ENCODE measurements around the gene HBE1.

The HBE1 gene

GRCh38 chr11:5242208-5242607 lies 27.5 kb downstream of the HBE1 start:
- Histone ChIP-seq H3K4me3 (ENCODE audit: low read depth, low read length) (no peak overlapping the region), H3K27ac (ENCODE audit: low read depth, low read length) (no peak overlapping the region), H3K9ac (ENCODE audit: low read length) (no peak overlapping the region), H3K27me3 (ENCODE audit: control insufficient read depth, insufficient read depth, low read length) (no peaks in the 10 kb centered on the region), H3K36me3 (ENCODE audit: control insufficient read depth, insufficient read depth, low read length) (no peaks in the 10 kb centered on the region), H3K4me1 (ENCODE audit: control insufficient read depth, insufficient read depth, low read length) (no peaks in the 10 kb centered on the region), H3K9me3 (ENCODE audit: control insufficient read depth, insufficient read depth, low read depth, low read length) (no peaks in the 10 kb centered on the region)

- Histone ChIP-seq H3K9me3 (ENCODE audit: control insufficient read depth, insufficient read depth, low read depth, low read length) (no peaks in the 10 kb centered on the region), H3K36me3 (ENCODE audit: control insufficient read depth, insufficient read depth, low read length) (no peaks in the 10 kb centered on the region), H3K9ac (ENCODE audit: low read length) (no peak overlapping the region), H3K27ac (ENCODE audit: low read depth, low read length) (no peak overlapping the region), H3K27me3 (ENCODE audit: control insufficient read depth, insufficient read depth, low read length) (no peaks in the 10 kb centered on the region), H3K4me1 (ENCODE audit: control insufficient read depth, insufficient read depth, low read length) (no peaks in the 10 kb centered on the region), H3K4me3 (ENCODE audit: low read depth, low read length) (no peak overlapping the region)
These were observed 28.3 kb downstream of the HBE1 start for GRCh38 chr11:5241458-5241857.

DNA sequence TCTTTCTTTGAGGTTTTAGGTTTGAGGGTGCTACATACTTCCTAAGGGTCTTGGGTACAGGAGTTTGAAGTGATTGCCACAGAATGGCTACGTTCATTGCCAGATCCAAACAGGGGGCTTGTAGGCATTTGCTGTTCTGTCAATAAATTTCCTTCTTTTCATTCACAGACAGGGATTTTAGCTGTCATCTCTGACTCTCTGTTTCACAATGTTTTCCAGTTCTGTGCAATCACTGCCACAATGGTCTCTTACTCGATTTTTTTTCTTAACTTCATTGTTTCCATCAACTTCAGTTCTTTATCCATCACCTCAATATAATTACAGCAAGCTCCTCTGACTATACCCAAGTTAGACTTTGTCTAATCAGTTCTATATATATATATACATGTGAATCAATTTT lies 29.3 kb downstream of the HBE1 start:
- no peak overlapping the region for H3K9ac ChIP-seq (ENCODE audit: low read length)
- H3K27me3 ChIP-seq (ENCODE audit: control insufficient read depth, insufficient read depth, low read length), result no peaks in the 10 kb centered on the region
- H3K36me3 ChIP-seq (ENCODE audit: control insufficient read depth, insufficient read depth, low read length), result no peaks in the 10 kb centered on the region
- no peaks in the 10 kb centered on the region for H3K4me1 ChIP-seq (ENCODE audit: control insufficient read depth, insufficient read depth, low read length)
- H3K27ac ChIP-seq (ENCODE audit: low read depth, low read length), result no peak overlapping the region
- no peak overlapping the region for H3K4me3 ChIP-seq (ENCODE audit: low read depth, low read length)
- H3K9me3 ChIP-seq (ENCODE audit: control insufficient read depth, insufficient read depth, low read depth, low read length), result no peaks in the 10 kb centered on the region

- Histone ChIP-seq H3K27me3 (ENCODE audit: control insufficient read depth, insufficient read depth, low read length) (no peaks in the 10 kb centered on the region), H3K4me1 (ENCODE audit: control insufficient read depth, insufficient read depth, low read length) (no peaks in the 10 kb centered on the region), H3K36me3 (ENCODE audit: control insufficient read depth, insufficient read depth, low read length) (no peaks in the 10 kb centered on the region), H3K9me3 (ENCODE audit: control insufficient read depth, insufficient read depth, low read depth, low read length) (no peaks in the 10 kb centered on the region), H3K4me3 (ENCODE audit: low read depth, low read length) (no peak overlapping the region), H3K27ac (ENCODE audit: low read depth, low read length) (no peak overlapping the region), H3K9ac (ENCODE audit: low read length) (no peak overlapping the region)
These were observed 29.7 kb downstream of the HBE1 start for GRCh38 chr11:5240056-5240455.

GRCh38 chr11:5239046-5239445 lies 30.7 kb downstream of the HBE1 start:
- no peaks in the 10 kb centered on the region for H3K4me1 ChIP-seq (ENCODE audit: control insufficient read depth, insufficient read depth, low read length)
- no peak overlapping the region for H3K4me3 ChIP-seq (ENCODE audit: low read depth, low read length)
- H3K27me3 ChIP-seq (ENCODE audit: control insufficient read depth, insufficient read depth, low read length), result no peaks in the 10 kb centered on the region
- no peaks in the 10 kb centered on the region for H3K9me3 ChIP-seq (ENCODE audit: control insufficient read depth, insufficient read depth, low read depth, low read length)
- H3K27ac ChIP-seq (ENCODE audit: low read depth, low read length), result no peak overlapping the region
- no peak overlapping the region for H3K9ac ChIP-seq (ENCODE audit: low read length)
- H3K36me3 ChIP-seq (ENCODE audit: control insufficient read depth, insufficient read depth, low read length), result no peaks in the 10 kb centered on the region

DNA sequence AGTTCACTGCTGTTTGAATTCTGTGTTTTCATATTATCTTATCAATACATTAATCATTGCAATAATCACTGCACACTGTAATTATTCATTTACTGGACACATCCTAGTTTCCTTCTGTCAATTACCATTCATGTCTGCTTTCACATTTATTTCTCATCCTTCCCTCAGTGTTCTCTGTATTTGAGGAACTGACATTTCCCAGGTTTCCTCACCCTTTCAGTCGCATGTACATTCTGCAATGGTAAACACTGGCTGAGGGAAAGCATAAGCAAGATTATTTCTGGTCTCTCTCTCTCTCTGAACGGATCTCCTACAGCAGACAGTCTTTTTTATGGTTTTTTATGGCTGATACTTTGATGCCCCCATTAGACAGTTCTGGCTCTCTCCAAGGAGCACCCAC lies 31.3 kb downstream of the HBE1 start:
- Histone ChIP-seq H3K4me3 (ENCODE audit: low read depth, low read length) (no peak overlapping the region), H3K9me3 (ENCODE audit: control insufficient read depth, insufficient read depth, low read depth, low read length) (no peaks in the 10 kb centered on the region), H3K36me3 (ENCODE audit: control insufficient read depth, insufficient read depth, low read length) (no peaks in the 10 kb centered on the region), H3K27ac (ENCODE audit: low read depth, low read length) (no peak overlapping the region), H3K9ac (ENCODE audit: low read length) (no peak overlapping the region), H3K4me1 (ENCODE audit: control insufficient read depth, insufficient read depth, low read length) (no peaks in the 10 kb centered on the region), H3K27me3 (ENCODE audit: control insufficient read depth, insufficient read depth, low read length) (no peaks in the 10 kb centered on the region)

GRCh38 chr11:5237420-5237819 lies 32.3 kb downstream of the HBE1 start:
- H3K27me3 ChIP-seq (ENCODE audit: control insufficient read depth, insufficient read depth, low read length), result no peaks in the 10 kb centered on the region

GRCh38 chr11:5235364-5236095 lies 34.2 kb downstream of the HBE1 start:
- no peak overlapping the region for H3K9ac ChIP-seq (ENCODE audit: low read length)
- H3K4me1 ChIP-seq (ENCODE audit: control insufficient read depth, insufficient read depth, low read length), result no peaks in the 10 kb centered on the region
- no peak overlapping the region for H3K4me3 ChIP-seq (ENCODE audit: low read depth, low read length)
- H3K36me3 ChIP-seq (ENCODE audit: control insufficient read depth, insufficient read depth, low read length), result no peaks in the 10 kb centered on the region
- H3K27me3 ChIP-seq (ENCODE audit: control insufficient read depth, insufficient read depth, low read length), result no peaks in the 10 kb centered on the region
- H3K27ac ChIP-seq (ENCODE audit: low read depth, low read length), result no peak overlapping the region
- no peaks in the 10 kb centered on the region for H3K9me3 ChIP-seq (ENCODE audit: control insufficient read depth, insufficient read depth, low read depth, low read length)

More at GRCh38 chr11:5237420-5237819, 32.3 kb downstream of the HBE1 start:
- H3K4me3 ChIP-seq (ENCODE audit: low read depth, low read length), result no peak overlapping the region
- no peaks in the 10 kb centered on the region for H3K4me1 ChIP-seq (ENCODE audit: control insufficient read depth, insufficient read depth, low read length)
- no peak overlapping the region for H3K9ac ChIP-seq (ENCODE audit: low read length)
- no peak overlapping the region for H3K27ac ChIP-seq (ENCODE audit: low read depth, low read length)
- no peaks in the 10 kb centered on the region for H3K36me3 ChIP-seq (ENCODE audit: control insufficient read depth, insufficient read depth, low read length)
- H3K9me3 ChIP-seq (ENCODE audit: control insufficient read depth, insufficient read depth, low read depth, low read length), result no peaks in the 10 kb centered on the region

DNA sequence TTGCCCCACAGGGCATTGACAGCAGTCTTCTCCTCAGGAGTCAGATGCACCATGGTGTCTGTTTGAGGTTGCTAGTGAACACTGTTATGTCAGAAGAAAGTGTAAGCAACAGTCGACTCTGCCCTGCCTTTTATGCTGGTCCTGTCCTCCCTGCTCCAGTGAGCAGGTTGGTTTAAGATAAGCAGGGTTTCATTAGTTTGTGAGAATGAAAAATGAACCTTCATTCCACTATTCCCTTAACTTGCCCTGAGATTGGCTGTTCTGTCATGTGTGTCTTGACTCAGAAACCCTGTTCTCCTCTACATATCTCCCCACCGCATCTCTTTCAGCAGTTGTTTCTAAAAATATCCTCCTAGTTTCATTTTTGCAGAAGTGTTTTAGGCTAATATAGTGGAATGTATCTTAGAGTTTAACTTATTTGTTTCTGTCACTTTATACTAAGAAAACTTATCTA lies 35.3 kb downstream of the HBE1 start, which contains the start of gene HBD:
Gene HBD (minus strand): TSS at position 103 of the 454 bp plus-strand sequence. CDS start 50 bp downstream, at position 53.
- H3K27ac ChIP-seq (ENCODE audit: low read depth, low read length), result no peak within 1 kb of the TSS
- no peaks in the 10 kb centered on the region for H3K27me3 ChIP-seq (ENCODE audit: control insufficient read depth, insufficient read depth, low read length)
- H3K4me1 ChIP-seq (ENCODE audit: control insufficient read depth, insufficient read depth, low read length), result no peaks in the 10 kb centered on the region
- no peaks in the 10 kb centered on the region for H3K9me3 ChIP-seq (ENCODE audit: control insufficient read depth, insufficient read depth, low read depth, low read length)
- no peak within 1 kb of the TSS for H3K4me3 ChIP-seq (ENCODE audit: low read depth, low read length)
- no peaks in the 10 kb centered on the region for H3K36me3 ChIP-seq (ENCODE audit: control insufficient read depth, insufficient read depth, low read length)
- no peak within 1 kb of the TSS for H3K9ac ChIP-seq (ENCODE audit: low read length)

DNA sequence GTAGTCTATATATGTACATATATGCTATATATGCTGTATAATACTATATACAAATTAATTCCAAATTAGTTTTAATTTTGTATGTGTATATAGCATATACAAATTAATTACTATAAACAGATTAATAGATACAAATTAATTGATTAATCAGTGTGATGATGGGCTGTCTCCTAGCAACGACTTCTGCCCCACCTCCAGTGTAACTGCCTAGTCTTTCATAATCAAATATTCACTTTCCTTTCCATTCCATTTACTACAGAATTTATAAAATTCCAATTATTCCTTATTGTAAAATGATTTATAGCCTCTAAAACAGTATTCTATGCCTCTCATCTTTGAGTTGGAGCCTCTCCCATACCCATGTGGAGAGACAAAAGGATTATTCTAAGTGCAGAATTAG lies 36.4 kb downstream of the HBE1 start:
- Histone ChIP-seq H3K27ac (ENCODE audit: low read depth, low read length) (no peak overlapping the region), H3K4me1 (ENCODE audit: control insufficient read depth, insufficient read depth, low read length) (no peaks in the 10 kb centered on the region), H3K27me3 (ENCODE audit: control insufficient read depth, insufficient read depth, low read length) (no peaks in the 10 kb centered on the region), H3K36me3 (ENCODE audit: control insufficient read depth, insufficient read depth, low read length) (no peaks in the 10 kb centered on the region), H3K4me3 (ENCODE audit: low read depth, low read length) (no peak overlapping the region), H3K9me3 (ENCODE audit: control insufficient read depth, insufficient read depth, low read depth, low read length) (no peaks in the 10 kb centered on the region), H3K9ac (ENCODE audit: low read length) (no peak overlapping the region)

DNA sequence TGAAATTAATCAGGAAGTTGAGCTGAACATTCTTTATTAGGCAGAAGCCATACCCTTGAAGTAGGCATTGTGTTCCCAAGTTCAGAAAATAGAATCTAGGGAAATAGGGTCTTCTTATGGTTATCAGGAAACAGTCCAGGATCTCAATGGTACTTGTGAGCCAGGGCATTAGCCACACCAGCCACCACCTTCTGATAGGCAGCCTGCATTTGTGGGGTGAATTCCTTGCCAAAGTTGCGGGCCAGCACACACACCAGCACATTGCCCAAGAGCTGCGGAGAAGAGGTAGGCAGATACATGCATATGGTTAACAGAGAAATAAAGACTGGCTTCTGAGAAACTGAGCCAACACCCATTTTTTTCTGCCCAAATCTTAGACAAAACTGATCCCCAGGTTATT lies 36.9 kb downstream of the HBE1 start:
- Histone ChIP-seq H3K9ac (ENCODE audit: low read length) (no peak overlapping the region), H3K27me3 (ENCODE audit: control insufficient read depth, insufficient read depth, low read length) (no peaks in the 10 kb centered on the region), H3K9me3 (ENCODE audit: control insufficient read depth, insufficient read depth, low read depth, low read length) (no peaks in the 10 kb centered on the region), H3K36me3 (ENCODE audit: control insufficient read depth, insufficient read depth, low read length) (no peaks in the 10 kb centered on the region), H3K4me1 (ENCODE audit: control insufficient read depth, insufficient read depth, low read length) (no peaks in the 10 kb centered on the region), H3K27ac (ENCODE audit: low read depth, low read length) (no peak overlapping the region), H3K4me3 (ENCODE audit: low read depth, low read length) (no peak overlapping the region)
